Adrenal gland (tissue), 12 donors: ENCODE measurements around the gene SURF2. TPM values are rescaled to one million over a fixed set of nuclear protein-coding genes. Genes with fewer than 3 reads are reported as not detected.

Source experiments
- DNase-seq, 7 donors: peaks; one replicate each; pipeline ENCODE4 v3.0.0-alpha.2; 2019 to 2020
- H3K27ac ChIP-seq, 5 donors: fragments of 200-600 bp; sonication (generic) in 4 of 5; 1 replicate in 3 of 5; 2 replicates in 2 of 5; pipeline versions ENCODE4 v1.5.1 to v1.8.0; 2016 to 2020; ENCODE audit warnings: mild to moderate bottlenecking in 1 of 5
- H3K27me3 ChIP-seq: fragments of 200-600 bp; 2 replicates; pipeline ENCODE4 v1.8.0; 2021
- H3K36me3 ChIP-seq, 2 donors: fragments of 200-600 bp; replicated peaks in 1 of 2; 1 replicate in 1 of 2; 2 replicates in 1 of 2; pipeline versions ENCODE4 v1.5.1 to v1.8.0; 2018 to 2022
- H3K4me1 ChIP-seq, 2 donors: fragments of 200-600 bp; replicated peaks in 1 of 2; 1 replicate in 1 of 2; 2 replicates in 1 of 2; pipeline versions ENCODE4 v1.5.1 to v1.8.0; 2018 to 2021
- H3K4me3 ChIP-seq, 4 donors: fragments of 200-600 bp; sonication (generic) in 3 of 4; one replicate each; pipeline ENCODE4 v1.5.1; 2016 to 2018
- H3K9me3 ChIP-seq, 3 donors: fragments of 200-600 bp; sonication (generic) in 1 of 3; replicated peaks in 1 of 3; 1 replicate in 2 of 3; 2 replicates in 1 of 3; pipeline versions ENCODE4 v1.5.1 to v1.8.0; 2016 to 2021
- CTCF ChIP-seq, 6 experiments: fragments of 450-650 bp in 4 of 6; fragments of 200-600 bp in 2 of 6; sonication (generic) in 1 of 6; IDR thresholded peaks; 1 replicate in 5 of 6; 2 replicates in 1 of 6; pipeline versions ENCODE4 v1.5.1 to v1.8.0; 2016 to 2021; ENCODE audit warnings: antibody characterized with exemption in 6 of 6, mild to moderate bottlenecking in 2 of 6, moderate library complexity in 1 of 6
- POLR2A ChIP-seq, 2 donors: fragments of 450-650 bp; IDR thresholded peaks; one replicate each; pipeline ENCODE4 v1.6.1; 2017; ENCODE audit warnings: antibody characterized with exemption in 2 of 2, mild to moderate bottlenecking in 2 of 2, moderate library complexity in 1 of 2
- WGBS, 4 donors: extraction: QIAGEN DNeasy Blood & Tissue Kit in 2 of 4; methylation state at CpG; one replicate each; pipeline versions ENCODE4 v1.1.5 to v1.1.7; 2013 to 2017; 5-methylcytosine and 5-hydroxymethylcytosine counted together
- intact Hi-C, 2 donors: fragments of 100-400 bp; cut with DNase I; formaldehyde crosslinking; loops; one replicate each; pipeline versions ENCODE4 v1.14.1 to v1.15.0; 2022 to 2023
- polyA plus RNA-seq, 3 donors: library from polyadenylated mRNA; stranded (reverse); fragments of 200-250 nt in 2 of 3; fragments of 350-450 nt in 1 of 3; fragmentation: Illumina TruSeq in 1 of 3; extraction: RNeasy Lipid Tissue Mini Kit (QIAGEN cat#74804) in 1 of 3; gene quantifications; one replicate each; pipeline ENCODE4 v1.2.3, GENCODE V29; 2013 to 2014
- total RNA-seq, 9 donors: library from RNA; depleted of rRNA in 4 of 9; stranded (reverse); fragments of >200 nt in 4 of 9; fragments of 120-200 nt in 1 of 9; fragmentation: NEBNext Ultra II Directional in 1 of 9; extraction: Animal tissue kit (Norgen Biotek cat#: 25700) in 1 of 9; gene quantifications; one replicate each; pipeline versions ENCODE4 v1.1.0 to v1.2.4, GENCODE V29; 2013 to 2023
- donor health status: healthy with polysubstance abuse.
- donor health status: Bipolar disorder and iron deficiency.
- donor health status: DM: yes; HTN: yes; CAD: no.
- donor health status: DM: no; HTN: no; CAD: no.
- donor health status: DM: no; HTN: no; CAD: no.
- donor health status: DM: yes; HTN: yes; CAD: no.

The SURF2 gene
- total and polyA plus RNA-seq, 12 donors = 13.4 to 53.0 (median 23.4) TPM

GRCh38 chr9:133360400-133361393 is 4.3 kb downstream of the SURF2 start:
- peaks cover 0 to 55% of the 10 kb centered on the region in 2 donors for H3K36me3 ChIP-seq
- peaks cover 6 to 33% of the 10 kb centered on the region in 2 donors for H3K4me1 ChIP-seq
- WGBS, 4 donors = 76 to 83% (median 81%) methylated on average over 19 to 21 of the region's 21 CpGs
- H3K4me3 ChIP-seq = no peak overlapping the region
- H3K27ac ChIP-seq = peak overlapping the region in 1 of 5 donors; percentile 1
- TF ChIP-seq POLR2A (IDR thresholded peaks at IDR 0.05) (no peak), CTCF (IDR thresholded peaks at IDR 0.05) (no peak)
- intact Hi-C loops = no loop called here
- H3K27me3 ChIP-seq = no peaks in the 10 kb centered on the region
- peak in 2 of 7 donors; percentile 26 to 44 for DNase-seq
- no peaks in the 10 kb centered on the region for H3K9me3 ChIP-seq

- peaks cover 5 to 32% of the 10 kb centered on the region in 2 donors for H3K4me1 ChIP-seq
- DNase-seq = peak in 1 of 7 donors; percentile 29
- 54 to 69% (median 62%) methylated on average over 12 to 13 of the region's 13 CpGs for WGBS, 4 donors
- no peaks in the 10 kb centered on the region for H3K9me3 ChIP-seq
- H3K27ac ChIP-seq = no peak overlapping the region
- TF ChIP-seq POLR2A (IDR thresholded peaks at IDR 0.05) (no peak), CTCF (IDR thresholded peaks at IDR 0.05) (no peak)
- no peaks in the 10 kb centered on the region for H3K27me3 ChIP-seq
- H3K36me3 ChIP-seq = peaks cover 0 to 64% of the 10 kb centered on the region in 2 donors
- intact Hi-C loops = no loop called here
- H3K4me3 ChIP-seq = no peak overlapping the region
Observed at GRCh38 chr9:133361507-133362092, 5.2 kb downstream of the SURF2 start.

GRCh38 chr9:133362359-133363044 is 6.2 kb downstream of the SURF2 start:
- no peaks in the 10 kb centered on the region for H3K27me3 ChIP-seq
- WGBS, 4 donors = 85 to 90% (median 90%) methylated on average over 14 to 15 of the region's 15 CpGs
- H3K36me3 ChIP-seq = peaks cover 0 to 70% of the 10 kb centered on the region in 2 donors
- H3K4me3 ChIP-seq = no peak overlapping the region
- H3K4me1 ChIP-seq = peaks cover 0 to 32% of the 10 kb centered on the region in 2 donors
- no peaks in the 10 kb centered on the region for H3K9me3 ChIP-seq
- no peak for TF ChIP-seq POLR2A (IDR thresholded peaks at IDR 0.05)
- TF ChIP-seq CTCF (IDR thresholded peaks at IDR 0.05) = no peak
- DNase-seq = peak in 1 of 7 donors; percentile 18
- H3K27ac ChIP-seq = no peak overlapping the region
- intact Hi-C loops = no loop called here

GRCh38 chr9:133366435-133366834 is 10.1 kb downstream of the SURF2 start:
- Histone ChIP-seq H3K9me3 (no peaks in the 10 kb centered on the region), H3K27ac (no peak overlapping the region), H3K36me3 (peaks cover 0 to 66% of the 10 kb centered on the region in 2 donors), H3K4me1 (peaks cover 8 to 54% of the 10 kb centered on the region in 2 donors), H3K4me3 (no peak overlapping the region), H3K27me3 (no peaks in the 10 kb centered on the region)
- 90 to 93% (median 91%) methylated on average over 11 of the region's 11 CpGs for WGBS, 4 donors
- TF ChIP-seq CTCF (IDR thresholded peaks at IDR 0.05) (no peak), POLR2A (IDR thresholded peaks at IDR 0.05) (no peak)
- intact Hi-C loops = no loop called here
- DNase-seq = peak in 1 of 7 donors; percentile 21
